ENCODE measurements around the gene BTG2. TPM values are rescaled to one million over a fixed set of nuclear protein-coding genes. Genes with fewer than 3 reads are reported as not detected.

Gene BTG2
- total and polyA plus RNA-seq, 2 donors (not counting 1 experiment from before 2014, with no cell fraction given), result 9.8 to 26.3 TPM

DNA sequence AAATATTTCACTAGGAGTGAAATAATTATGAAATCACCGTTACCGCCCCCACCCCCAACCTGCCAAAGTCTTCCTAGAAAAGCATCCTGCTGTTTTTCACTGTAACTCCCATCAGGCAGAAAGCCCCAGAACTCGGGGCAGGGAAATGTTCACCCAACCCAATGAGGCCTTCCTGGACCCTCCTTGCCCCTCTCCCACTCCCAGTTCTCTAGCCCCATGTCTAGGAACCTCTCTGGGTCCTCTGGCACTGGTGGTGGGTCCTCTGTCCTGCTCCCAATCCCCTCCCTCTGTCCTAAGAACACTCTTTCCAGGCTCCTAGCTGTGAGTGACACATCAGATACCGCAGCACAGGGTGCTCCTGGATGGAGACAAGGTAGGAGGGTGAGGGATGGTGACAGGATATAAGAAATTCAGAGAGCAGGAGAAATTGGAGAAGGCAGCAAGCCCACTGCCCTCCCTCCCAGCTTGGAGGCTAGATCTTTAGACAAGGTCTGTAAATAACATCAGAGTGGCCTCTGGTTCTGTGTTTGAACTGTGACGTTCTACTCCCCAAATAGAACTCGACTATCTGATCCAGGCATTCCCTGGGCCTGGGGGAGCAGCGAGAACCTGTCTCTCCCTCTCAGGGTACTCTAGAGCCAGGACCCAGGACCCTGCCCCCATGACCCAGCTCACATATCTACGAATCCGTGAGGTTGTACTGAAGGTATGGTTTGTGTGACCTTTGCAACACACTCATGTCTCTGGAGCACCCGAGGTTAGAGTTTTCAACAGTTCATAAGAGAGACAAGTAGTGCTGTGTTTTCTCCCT is 23.3 kb upstream of the BTG2 start:
- no peak overlapping the region for H3K27ac ChIP-seq (ENCODE audit: insufficient read depth, low read length)
- no peaks in the 10 kb centered on the region for H4K20me1 ChIP-seq (ENCODE audit: control insufficient read depth, extremely low read depth, insufficient read depth, low read length)
- DNase-seq (ENCODE audit: low read depth in 2 of 2), result no peak
- no peaks in the 10 kb centered on the region for H3K9me3 ChIP-seq (ENCODE audit: control insufficient read depth, insufficient read depth, low read depth, low read length)
- H3K4me2 ChIP-seq (ENCODE audit: extremely low read depth, insufficient read depth, low read length), result no peak overlapping the region
- H3K9ac ChIP-seq (ENCODE audit: insufficient read depth, low read length), result no peak overlapping the region
- no peak overlapping the region for H2AFZ ChIP-seq (ENCODE audit: low read length)
- no peak overlapping the region for H3K4me3 ChIP-seq (replicated peaks in 1 of 4; ENCODE audit: control extremely low read depth in 1 of 4, insufficient read depth in 1 of 4, low read depth in 3 of 4, low read length in 4 of 4)
- peaks cover 28% of the 10 kb centered on the region for H3K27me3 ChIP-seq (ENCODE audit: control insufficient read depth, insufficient read depth, low read length)
- no peaks in the 10 kb centered on the region for H3K36me3 ChIP-seq (ENCODE audit: control insufficient read depth, insufficient read depth, low read length)
- peaks cover 6% of the 10 kb centered on the region for H3K4me1 ChIP-seq (ENCODE audit: control insufficient read depth, extremely low read depth, insufficient read depth, low read length)
- TF ChIP-seq, protein P1, sequence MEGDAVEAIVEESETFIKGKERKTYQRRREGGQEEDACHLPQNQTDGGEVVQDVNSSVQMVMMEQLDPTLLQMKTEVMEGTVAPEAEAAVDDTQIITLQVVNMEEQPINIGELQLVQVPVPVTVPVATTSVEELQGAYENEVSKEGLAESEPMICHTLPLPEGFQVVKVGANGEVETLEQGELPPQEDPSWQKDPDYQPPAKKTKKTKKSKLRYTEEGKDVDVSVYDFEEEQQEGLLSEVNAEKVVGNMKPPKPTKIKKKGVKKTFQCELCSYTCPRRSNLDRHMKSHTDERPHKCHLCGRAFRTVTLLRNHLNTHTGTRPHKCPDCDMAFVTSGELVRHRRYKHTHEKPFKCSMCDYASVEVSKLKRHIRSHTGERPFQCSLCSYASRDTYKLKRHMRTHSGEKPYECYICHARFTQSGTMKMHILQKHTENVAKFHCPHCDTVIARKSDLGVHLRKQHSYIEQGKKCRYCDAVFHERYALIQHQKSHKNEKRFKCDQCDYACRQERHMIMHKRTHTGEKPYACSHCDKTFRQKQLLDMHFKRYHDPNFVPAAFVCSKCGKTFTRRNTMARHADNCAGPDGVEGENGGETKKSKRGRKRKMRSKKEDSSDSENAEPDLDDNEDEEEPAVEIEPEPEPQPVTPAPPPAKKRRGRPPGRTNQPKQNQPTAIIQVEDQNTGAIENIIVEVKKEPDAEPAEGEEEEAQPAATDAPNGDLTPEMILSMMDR (conservative IDR thresholded peaks at IDR 0.05 in 1 of 2, IDR thresholded peaks at IDR 0.05 in 1 of 2; ENCODE audit: low read depth in 1 of 2, low read length in 2 of 2), result no peak
- no peak for TF ChIP-seq EZH2 (IDR thresholded peaks at IDR 0.05; ENCODE audit: low read length, missing control alignments)
- no peaks in the 10 kb centered on the region for H3K79me2 ChIP-seq (ENCODE audit: control insufficient read depth, insufficient read depth, low read length)

DNA sequence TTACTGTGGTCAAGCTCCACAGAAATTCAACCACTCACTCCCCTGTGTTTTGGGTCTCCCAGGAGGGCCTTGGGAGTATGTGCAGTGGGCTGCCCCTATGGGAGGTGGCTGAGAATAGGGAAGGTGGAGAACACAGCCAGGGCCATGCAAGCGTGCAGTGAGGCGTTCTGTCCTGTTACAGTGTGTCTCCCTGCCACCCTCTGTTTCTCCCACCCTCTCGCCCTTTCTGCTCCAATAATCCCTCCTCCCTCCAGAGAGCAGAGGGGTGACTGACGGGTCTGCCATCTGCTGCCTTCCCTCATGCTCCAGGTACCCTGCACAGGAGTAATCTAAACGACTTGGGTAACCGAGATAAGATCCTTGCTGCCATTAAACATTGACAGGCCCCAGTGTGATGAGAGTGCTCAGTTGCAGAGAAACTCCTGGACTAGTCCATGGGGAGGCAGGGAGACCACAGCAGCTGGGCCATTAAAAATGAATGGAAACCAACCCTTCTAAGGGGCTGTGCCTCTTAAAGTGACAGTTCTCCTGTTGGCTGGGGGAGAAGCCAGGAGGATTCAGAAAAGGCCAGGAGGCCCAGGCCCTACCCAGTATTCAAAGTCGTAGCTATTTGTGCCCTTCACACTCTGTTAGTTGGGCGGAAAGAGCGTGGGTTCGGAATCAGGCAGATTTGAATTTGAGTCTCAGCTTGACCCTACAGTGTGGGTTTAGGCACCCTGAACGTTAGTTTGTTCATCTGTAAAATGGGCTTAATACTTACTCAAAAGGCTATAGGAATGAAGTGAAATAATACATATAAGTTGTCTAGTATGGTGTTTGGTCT is 22.4 kb upstream of the BTG2 start:
- H3K4me3 ChIP-seq (replicated peaks in 1 of 4; ENCODE audit: control extremely low read depth in 1 of 4, insufficient read depth in 1 of 4, low read depth in 3 of 4, low read length in 4 of 4), result no peak overlapping the region
- H2AFZ ChIP-seq (ENCODE audit: low read length), result no peak overlapping the region
- H3K36me3 ChIP-seq (ENCODE audit: control insufficient read depth, insufficient read depth, low read length), result no peaks in the 10 kb centered on the region
- TF ChIP-seq, protein P1 (conservative IDR thresholded peaks at IDR 0.05 in 1 of 2, IDR thresholded peaks at IDR 0.05 in 1 of 2; ENCODE audit: low read depth in 1 of 2, low read length in 2 of 2), result no peak
- no peak for TF ChIP-seq EZH2 (IDR thresholded peaks at IDR 0.05; ENCODE audit: low read length, missing control alignments)
- H3K4me2 ChIP-seq (ENCODE audit: extremely low read depth, insufficient read depth, low read length), result no peak overlapping the region
- no peaks in the 10 kb centered on the region for H3K79me2 ChIP-seq (ENCODE audit: control insufficient read depth, insufficient read depth, low read length)
- no peak overlapping the region for H3K27ac ChIP-seq (ENCODE audit: insufficient read depth, low read length)
- H3K9me3 ChIP-seq (ENCODE audit: control insufficient read depth, insufficient read depth, low read depth, low read length), result no peaks in the 10 kb centered on the region
- peaks cover 32% of the 10 kb centered on the region for H3K27me3 ChIP-seq (ENCODE audit: control insufficient read depth, insufficient read depth, low read length)
- peaks cover 7% of the 10 kb centered on the region for H3K4me1 ChIP-seq (ENCODE audit: control insufficient read depth, extremely low read depth, insufficient read depth, low read length)
- H3K9ac ChIP-seq (ENCODE audit: insufficient read depth, low read length), result no peak overlapping the region
- no peaks in the 10 kb centered on the region for H4K20me1 ChIP-seq (ENCODE audit: control insufficient read depth, extremely low read depth, insufficient read depth, low read length)
- DNase-seq (ENCODE audit: low read depth in 2 of 2), result no peak

DNA sequence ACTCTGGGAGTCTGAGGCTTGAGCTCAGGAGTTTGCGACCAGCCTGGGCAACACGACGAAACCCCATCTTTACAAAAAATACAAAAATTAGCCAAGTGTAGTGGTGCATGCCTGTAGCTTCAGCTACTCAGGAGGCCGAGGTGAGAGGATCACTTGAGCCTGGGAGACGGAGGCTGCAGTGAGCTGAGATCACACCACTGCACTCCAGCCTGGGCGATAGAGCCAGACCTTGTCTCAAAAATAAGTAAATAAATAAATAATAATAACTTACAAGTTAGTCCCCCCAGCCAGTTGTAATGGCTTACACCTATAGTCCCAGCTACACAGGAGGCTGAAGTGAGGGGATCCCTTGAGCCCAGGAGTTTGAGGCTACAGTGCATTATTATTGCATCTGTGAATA is 21.7 kb upstream of the BTG2 start:
- DNase-seq (ENCODE audit: low read depth in 2 of 2), result no peak
- TF ChIP-seq, protein P1 (conservative IDR thresholded peaks at IDR 0.05 in 1 of 2, IDR thresholded peaks at IDR 0.05 in 1 of 2; ENCODE audit: low read depth in 1 of 2, low read length in 2 of 2), result no peak
- no peak for TF ChIP-seq EZH2 (IDR thresholded peaks at IDR 0.05; ENCODE audit: low read length, missing control alignments)
- Histone ChIP-seq H3K4me3 (replicated peaks in 1 of 4; ENCODE audit: control extremely low read depth in 1 of 4, insufficient read depth in 1 of 4, low read depth in 3 of 4, low read length in 4 of 4) (no peak overlapping the region), H3K27ac (ENCODE audit: insufficient read depth, low read length) (no peak overlapping the region), H3K4me2 (ENCODE audit: extremely low read depth, insufficient read depth, low read length) (no peak overlapping the region), H3K9me3 (ENCODE audit: control insufficient read depth, insufficient read depth, low read depth, low read length) (no peaks in the 10 kb centered on the region), H4K20me1 (ENCODE audit: control insufficient read depth, extremely low read depth, insufficient read depth, low read length) (no peaks in the 10 kb centered on the region), H3K79me2 (ENCODE audit: control insufficient read depth, insufficient read depth, low read length) (no peaks in the 10 kb centered on the region), H3K27me3 (ENCODE audit: control insufficient read depth, insufficient read depth, low read length) (peaks cover 34% of the 10 kb centered on the region), H3K4me1 (ENCODE audit: control insufficient read depth, extremely low read depth, insufficient read depth, low read length) (peaks cover 5% of the 10 kb centered on the region), H2AFZ (ENCODE audit: low read length) (no peak overlapping the region), H3K9ac (ENCODE audit: insufficient read depth, low read length) (no peak overlapping the region), H3K36me3 (ENCODE audit: control insufficient read depth, insufficient read depth, low read length) (no peaks in the 10 kb centered on the region)
